WI38 (cell line): ENCODE measurements around the gene KLHL26.
A peak's percentile ranks its signal among the peaks of the same experiment; 100 is the strongest.

Source experiments
- H3K4me3 ChIP-seq: 2 replicates; pipeline ENCODE4 v1.5.1; 2011; ENCODE audit warnings: low read depth, mild to moderate bottlenecking, control low read depth, low read length
- CTCF ChIP-seq: IDR thresholded peaks from 2 replicates; pipeline ENCODE4 v1.5.1; 2012; ENCODE audit warnings: low read depth, mild to moderate bottlenecking, control low read depth, low read length

The KLHL26 gene

DNA sequence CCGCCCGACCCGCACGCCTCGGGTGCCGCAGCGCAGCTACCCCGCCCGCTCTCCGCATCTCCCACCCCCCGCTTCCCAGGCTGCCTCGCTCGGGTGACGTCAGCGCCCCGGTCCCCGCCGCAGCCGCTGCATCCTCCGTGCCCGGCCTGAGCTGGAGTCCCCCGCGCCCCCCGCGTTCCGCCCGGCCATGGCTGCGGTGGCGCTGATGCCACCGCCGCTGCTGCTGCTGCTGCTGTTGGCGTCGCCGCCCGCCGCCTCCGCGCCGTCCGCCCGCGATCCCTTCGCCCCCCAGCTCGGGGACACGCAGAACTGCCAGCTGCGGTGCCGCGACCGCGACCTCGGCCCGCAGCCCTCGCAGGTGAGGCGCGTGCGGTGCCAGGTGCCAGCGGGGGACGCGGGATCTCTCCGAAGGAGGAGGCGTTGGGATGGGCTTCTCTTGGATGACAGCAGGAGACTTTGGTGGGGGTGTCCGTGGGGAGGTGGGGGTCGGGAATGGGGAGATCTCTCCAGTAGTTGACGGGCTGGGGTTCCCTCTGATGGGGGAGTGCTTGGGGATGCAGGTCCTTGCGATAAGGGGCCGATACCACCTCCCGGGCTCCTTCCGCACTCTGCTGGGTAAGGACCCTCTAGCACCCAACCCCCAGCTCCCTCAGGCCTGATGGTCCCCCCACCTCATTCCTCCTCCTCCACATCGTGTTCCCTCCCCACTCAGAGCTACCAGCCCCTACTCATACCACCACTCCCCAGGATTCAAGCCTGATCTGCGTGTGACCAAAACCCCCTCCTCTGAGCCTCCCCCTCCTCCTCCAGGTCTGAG is 23.8 kb upstream of the KLHL26 start, which contains the start of gene TMEM59L:
TMEM59L (plus strand) TSS at position 99 of the 817 bp plus-strand sequence; CDS start at position 188, 89 bp downstream.
- peak within 1 kb of the TSS; percentile 53 for H3K4me3 ChIP-seq

DNA sequence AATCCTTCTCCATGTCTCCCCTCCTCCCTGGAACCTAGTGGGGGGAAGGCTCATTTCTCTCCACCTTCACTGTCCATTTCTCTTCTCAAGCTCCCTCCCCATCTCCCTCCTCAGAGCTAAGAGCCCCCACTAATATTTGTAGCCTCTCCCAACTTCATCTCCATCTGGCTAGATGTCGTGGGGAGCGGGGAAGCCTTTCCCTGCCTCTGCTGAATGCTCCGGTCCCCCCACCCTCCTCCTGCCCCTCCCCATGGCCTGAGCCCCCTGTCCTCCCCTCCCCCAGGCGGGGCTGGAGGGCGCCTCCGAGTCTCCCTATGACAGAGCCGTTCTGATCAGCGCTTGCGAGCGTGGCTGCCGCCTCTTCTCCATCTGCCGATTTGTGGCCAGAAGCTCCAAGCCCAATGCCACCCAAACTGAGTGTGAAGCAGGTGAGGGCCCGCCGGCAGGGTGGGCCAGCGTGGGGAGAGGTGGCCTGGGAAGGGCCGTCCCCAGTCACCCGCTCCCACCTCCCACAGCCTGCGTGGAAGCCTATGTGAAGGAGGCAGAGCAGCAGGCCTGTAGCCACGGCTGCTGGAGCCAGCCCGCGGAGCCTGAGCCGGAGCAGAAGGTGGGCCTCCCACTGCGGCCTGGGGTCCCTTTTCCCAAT is 23.1 kb upstream of the KLHL26 start:
- no peak overlapping the region for H3K4me3 ChIP-seq
- no peak for TF ChIP-seq CTCF

More for the DNA sequence above, 23.8 kb upstream of the KLHL26 start, which contains the start of gene TMEM59L:
- no peak for TF ChIP-seq CTCF

- no peak for TF ChIP-seq CTCF
Observed at GRCh38 chr19:18616023-18616422, 20.8 kb upstream of the KLHL26 start.

GRCh38 chr19:18617562-18617961 is 19.3 kb upstream of the KLHL26 start:
- TF ChIP-seq CTCF = no peak
- H3K4me3 ChIP-seq = no peak overlapping the region

More at GRCh38 chr19:18616023-18616422, 20.8 kb upstream of the KLHL26 start:
- H3K4me3 ChIP-seq = no peak overlapping the region

DNA sequence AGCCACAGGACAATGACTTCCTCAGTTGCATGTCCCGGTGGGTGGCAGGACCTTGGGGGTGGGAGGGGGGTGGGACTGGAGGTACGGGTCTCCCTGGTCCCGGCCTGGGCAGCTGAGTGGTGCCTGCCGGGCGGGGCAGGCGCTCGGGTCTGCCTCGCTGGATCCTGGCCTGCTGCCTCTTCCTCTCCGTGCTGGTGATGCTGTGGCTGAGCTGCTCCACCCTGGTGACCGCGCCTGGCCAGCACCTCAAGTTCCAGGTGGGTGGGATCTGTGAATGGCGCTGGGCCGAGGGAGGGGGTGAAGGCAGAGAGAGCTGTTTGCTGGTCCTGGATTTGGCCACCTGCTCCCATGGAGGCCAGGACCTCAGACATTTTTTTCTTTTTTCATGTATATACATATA is 18.6 kb upstream of the KLHL26 start:
- no peak for TF ChIP-seq CTCF
- no peak overlapping the region for H3K4me3 ChIP-seq

DNA sequence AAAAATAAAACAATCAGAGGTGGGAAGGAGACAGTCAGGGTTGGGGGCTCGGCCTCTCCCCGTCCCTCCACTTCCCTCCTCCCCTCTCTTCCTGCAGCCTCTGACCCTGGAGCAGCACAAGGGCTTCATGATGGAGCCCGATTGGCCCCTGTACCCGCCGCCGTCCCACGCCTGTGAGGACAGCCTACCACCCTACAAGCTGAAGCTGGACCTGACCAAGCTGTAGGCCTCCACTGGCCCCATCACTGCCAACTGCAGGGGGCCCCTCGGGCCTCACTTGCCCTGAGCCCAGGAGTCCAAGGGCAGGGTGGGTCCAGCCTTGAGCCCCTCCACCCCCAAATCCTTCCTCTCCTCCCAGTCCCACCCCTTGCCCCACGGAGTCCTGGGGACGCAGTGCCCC is 16.5 kb upstream of the KLHL26 start:
- no peak for TF ChIP-seq CTCF
- H3K4me3 ChIP-seq = no peak overlapping the region

DNA sequence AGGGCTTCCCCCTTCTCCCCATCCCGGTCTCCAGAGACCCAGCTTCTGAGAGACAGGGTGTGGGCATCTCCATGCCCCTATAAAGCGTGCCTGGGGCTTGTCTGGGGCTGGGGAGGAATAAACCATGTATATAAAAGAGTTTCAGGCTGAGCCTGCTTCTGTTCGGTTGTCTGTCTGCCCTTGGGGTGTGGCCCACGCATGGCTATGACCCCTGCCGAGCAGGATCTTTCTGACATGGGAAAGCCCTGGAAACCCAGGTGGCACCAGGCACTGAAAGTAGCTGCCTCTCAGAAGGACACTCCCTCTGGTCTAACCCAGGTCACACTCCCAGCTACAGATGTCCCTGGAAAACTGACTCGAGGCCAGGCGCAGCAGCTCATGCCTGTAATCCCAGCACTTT is 15.9 kb upstream of the KLHL26 start:
- no peak for TF ChIP-seq CTCF
- H3K4me3 ChIP-seq = no peak overlapping the region
